LNCAP (cell line): ENCODE data around the gene NOX5.

ENCODE experiments used
- TF ChIP-seq, protein P1 (sequence below): fragments of 450-650 bp; IDR thresholded peaks from 2 replicates; pipeline ENCODE4 v1.5.1; 2017; ENCODE audit warnings: mild to moderate bottlenecking

NOX5 gene

GRCh38 chr15:69100821-69101220 lies 86.3 kb downstream of the NOX5 start:
- TF ChIP-seq, protein P1, sequence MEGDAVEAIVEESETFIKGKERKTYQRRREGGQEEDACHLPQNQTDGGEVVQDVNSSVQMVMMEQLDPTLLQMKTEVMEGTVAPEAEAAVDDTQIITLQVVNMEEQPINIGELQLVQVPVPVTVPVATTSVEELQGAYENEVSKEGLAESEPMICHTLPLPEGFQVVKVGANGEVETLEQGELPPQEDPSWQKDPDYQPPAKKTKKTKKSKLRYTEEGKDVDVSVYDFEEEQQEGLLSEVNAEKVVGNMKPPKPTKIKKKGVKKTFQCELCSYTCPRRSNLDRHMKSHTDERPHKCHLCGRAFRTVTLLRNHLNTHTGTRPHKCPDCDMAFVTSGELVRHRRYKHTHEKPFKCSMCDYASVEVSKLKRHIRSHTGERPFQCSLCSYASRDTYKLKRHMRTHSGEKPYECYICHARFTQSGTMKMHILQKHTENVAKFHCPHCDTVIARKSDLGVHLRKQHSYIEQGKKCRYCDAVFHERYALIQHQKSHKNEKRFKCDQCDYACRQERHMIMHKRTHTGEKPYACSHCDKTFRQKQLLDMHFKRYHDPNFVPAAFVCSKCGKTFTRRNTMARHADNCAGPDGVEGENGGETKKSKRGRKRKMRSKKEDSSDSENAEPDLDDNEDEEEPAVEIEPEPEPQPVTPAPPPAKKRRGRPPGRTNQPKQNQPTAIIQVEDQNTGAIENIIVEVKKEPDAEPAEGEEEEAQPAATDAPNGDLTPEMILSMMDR, result no peak

- TF ChIP-seq, protein P1, result no peak
Measured at GRCh38 chr15:69104050-69104750, 89.7 kb downstream of the NOX5 start.

DNA sequence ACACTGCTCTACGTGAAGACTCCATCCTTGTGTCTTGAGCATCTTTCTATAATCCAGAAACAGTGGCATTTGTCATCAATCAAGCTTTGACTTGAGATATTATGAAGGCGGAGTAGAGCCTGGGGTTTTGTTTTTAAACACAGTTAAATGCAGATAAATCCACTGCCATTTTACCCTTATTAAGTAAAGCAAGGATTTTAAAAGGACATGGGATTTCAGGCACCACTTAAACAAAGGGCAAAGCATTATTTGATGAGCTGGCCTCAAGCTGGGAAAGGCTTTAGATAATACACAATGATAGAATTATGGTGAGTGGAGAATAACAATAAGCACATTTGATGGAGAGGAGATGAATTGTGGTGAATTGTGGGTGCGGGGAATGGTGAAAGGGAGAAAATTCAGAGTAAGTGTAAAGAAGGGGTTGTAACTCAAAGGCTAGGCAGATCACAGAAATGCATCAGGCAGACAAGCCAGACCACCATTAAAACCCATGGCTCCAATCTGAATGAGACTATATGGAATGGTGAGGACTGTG lies 91.0 kb downstream of the NOX5 start:
- TF ChIP-seq, protein P1, result no peak

GRCh38 chr15:69107025-69107620 lies 92.6 kb downstream of the NOX5 start:
- TF ChIP-seq, protein P1, result no peak
